Measurements from ENCODE around the gene NSG1.

NSG1 gene

DNA sequence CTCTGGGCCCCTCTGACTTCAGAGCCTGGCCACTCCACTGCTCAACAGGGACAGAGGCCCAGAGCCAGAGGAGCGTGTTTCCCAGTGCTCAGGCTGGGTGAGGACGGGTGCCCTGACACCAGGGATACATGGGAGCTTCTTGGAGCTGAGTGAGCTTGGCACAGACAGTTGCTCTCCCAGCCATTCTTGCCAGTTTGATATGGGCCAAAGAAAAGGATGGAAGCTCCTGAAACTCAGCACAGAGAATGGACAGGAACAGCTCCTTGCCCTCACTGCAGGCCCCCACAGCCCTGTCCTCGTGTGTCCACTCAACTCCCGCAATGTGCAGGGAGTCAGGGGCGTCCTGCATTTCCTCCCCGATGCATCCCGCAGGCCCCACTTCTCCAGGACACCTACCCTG is 38.8 kb downstream of the NSG1 start:
- TF ChIP-seq, protein P1, sequence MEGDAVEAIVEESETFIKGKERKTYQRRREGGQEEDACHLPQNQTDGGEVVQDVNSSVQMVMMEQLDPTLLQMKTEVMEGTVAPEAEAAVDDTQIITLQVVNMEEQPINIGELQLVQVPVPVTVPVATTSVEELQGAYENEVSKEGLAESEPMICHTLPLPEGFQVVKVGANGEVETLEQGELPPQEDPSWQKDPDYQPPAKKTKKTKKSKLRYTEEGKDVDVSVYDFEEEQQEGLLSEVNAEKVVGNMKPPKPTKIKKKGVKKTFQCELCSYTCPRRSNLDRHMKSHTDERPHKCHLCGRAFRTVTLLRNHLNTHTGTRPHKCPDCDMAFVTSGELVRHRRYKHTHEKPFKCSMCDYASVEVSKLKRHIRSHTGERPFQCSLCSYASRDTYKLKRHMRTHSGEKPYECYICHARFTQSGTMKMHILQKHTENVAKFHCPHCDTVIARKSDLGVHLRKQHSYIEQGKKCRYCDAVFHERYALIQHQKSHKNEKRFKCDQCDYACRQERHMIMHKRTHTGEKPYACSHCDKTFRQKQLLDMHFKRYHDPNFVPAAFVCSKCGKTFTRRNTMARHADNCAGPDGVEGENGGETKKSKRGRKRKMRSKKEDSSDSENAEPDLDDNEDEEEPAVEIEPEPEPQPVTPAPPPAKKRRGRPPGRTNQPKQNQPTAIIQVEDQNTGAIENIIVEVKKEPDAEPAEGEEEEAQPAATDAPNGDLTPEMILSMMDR (conservative IDR thresholded peaks at IDR 0.05; ENCODE audit: control insufficient read depth, insufficient read depth, low read depth, low read length): no peak
- H3K4me3 ChIP-seq (ENCODE audit: control insufficient read depth, low read depth, low read length): no peak overlapping the region
- no peak for DNase-seq (ENCODE audit: low read depth)

DNA sequence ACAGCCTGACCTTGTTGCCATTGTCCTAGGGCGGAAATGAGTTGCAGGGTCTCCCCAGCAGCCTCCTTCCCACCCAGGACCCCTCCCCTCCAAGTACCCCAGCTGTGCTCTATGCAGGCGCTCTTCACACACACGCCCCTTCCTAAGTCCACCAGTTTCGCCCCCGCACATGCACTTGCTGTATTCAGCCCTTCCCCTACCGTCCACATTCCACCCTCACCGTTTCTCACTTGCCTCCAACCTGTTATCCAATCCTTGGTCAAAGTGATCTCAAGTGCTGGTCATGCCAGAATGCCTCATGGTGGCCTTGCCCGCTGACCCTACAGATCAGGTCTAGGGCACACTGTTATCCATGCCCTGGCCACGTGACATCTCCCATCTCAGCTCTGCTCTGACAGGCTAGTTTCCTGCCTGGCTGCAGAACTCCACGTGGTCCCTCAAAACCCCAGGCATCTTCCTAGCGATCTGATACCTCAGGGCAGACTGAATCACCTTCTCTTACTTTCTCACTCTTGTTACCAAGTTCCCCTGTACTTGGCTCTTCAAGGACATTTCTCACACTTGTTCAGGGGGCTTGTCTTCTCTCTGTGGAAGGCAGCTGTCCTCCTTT is 39.7 kb downstream of the NSG1 start:
- no peak overlapping the region for H3K4me3 ChIP-seq (ENCODE audit: control insufficient read depth, low read depth, low read length)
- DNase-seq (ENCODE audit: low read depth): no peak
- TF ChIP-seq, protein P1 (conservative IDR thresholded peaks at IDR 0.05; ENCODE audit: control insufficient read depth, insufficient read depth, low read depth, low read length): no peak

DNA sequence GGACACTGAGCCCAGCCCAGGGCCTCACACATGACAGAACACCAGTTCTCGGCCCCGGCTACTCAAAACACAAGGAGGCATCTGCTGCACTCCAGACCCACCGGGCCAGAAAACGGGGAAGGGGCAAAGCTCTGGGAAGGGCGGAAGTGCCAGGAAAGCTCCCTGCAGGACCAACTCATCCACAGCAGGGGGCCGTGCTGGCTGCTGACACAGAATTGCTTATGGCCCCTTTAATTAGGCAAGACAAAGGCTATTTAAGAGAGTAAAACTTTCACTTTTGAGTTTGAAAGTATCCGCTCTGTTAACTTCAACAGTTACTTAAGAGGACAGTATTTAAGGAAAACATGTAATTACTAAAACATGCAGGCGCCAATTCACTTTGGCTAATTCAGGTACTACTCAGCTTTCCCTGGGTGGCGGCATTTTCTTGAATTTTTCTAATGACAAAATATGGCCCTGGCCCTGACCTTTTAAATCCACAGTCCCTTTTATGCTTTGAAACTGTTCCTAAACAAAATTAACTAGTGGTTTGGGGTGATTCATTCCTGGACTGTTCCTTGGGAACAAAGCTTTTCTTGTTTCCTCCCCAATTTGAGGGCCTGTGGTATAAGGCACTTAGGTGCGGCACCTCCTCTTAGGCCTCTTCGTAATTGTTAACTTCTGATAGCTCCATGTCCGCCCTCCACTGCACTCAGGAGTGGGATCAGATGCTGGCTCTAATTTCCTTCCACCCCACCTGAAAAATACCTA is 40.4 kb downstream of the NSG1 start:
- TF ChIP-seq, protein P1 (conservative IDR thresholded peaks at IDR 0.05; ENCODE audit: control insufficient read depth, insufficient read depth, low read depth, low read length): no peak
- H3K4me3 ChIP-seq (ENCODE audit: control insufficient read depth, low read depth, low read length): no peak overlapping the region
- DNase-seq (ENCODE audit: low read depth): no peak

DNA sequence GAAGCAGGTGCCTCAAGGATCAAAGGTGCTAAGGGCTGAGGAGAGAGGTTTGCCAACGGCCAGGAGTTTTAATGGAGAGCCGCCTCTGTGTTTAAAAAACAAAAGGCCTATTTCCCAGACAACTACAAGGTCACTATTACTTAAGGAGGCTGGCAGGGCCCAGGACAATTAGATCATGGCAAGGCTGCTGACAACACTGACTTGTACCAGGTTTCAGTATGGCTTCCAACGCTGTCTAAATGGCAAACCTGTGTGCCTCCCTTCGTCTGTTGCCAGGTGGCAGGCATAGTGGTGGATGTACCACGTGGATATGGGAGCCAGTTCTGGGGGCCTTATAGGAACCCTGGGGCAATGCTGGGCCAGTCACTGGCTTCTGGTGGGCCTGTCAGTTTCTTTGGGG is 41.0 kb downstream of the NSG1 start:
- TF ChIP-seq, protein P1 (conservative IDR thresholded peaks at IDR 0.05; ENCODE audit: control insufficient read depth, insufficient read depth, low read depth, low read length): no peak
- H3K4me3 ChIP-seq (ENCODE audit: control insufficient read depth, low read depth, low read length): no peak overlapping the region
- no peak for DNase-seq (ENCODE audit: low read depth)

DNA sequence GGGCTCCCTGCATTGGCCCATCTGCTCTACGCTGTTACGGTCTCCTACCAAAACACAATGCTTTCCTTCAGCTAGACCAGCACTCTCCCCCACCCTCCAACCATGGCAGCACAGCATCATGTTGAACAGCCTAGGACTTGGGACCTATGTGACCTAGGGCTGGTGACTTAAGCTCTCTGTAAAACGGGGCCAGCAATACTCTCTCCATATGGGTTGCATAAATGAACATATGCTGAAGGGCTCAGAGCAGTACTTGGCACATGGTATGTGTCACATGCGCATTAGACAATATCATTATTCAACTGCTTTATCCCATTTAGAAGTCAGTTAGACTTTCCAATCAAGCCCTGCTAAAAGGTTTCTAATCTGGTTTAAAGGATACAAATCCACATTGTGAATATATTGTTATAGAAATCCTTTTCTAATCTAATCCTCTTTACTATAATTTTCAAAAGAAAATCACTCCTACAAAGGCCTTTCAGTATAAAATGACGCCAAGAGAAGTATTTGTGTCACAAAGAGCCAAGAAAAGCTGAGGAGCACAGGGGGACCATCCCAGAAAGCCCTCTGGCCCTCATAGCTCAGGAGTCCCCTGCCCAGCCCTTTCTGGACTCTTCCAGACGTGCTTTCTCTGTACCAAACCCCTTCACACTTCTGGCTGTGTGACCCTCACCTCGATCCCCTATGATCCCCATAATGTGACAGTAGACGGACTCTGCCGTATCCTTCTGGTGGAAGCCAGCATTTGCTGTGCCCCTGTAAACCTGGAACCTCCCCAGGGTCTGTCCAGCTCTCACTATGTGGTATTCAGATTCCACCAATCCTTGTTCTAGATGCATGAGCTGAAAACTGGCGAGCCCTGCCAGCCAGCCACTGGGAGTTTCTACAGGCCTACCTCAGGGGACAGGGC is 42.3 kb downstream of the NSG1 start:
- no peak for DNase-seq (ENCODE audit: low read depth)
- H3K4me3 ChIP-seq (ENCODE audit: control insufficient read depth, low read depth, low read length): no peak overlapping the region
- TF ChIP-seq, protein P1 (conservative IDR thresholded peaks at IDR 0.05; ENCODE audit: control insufficient read depth, insufficient read depth, low read depth, low read length): no peak

DNA sequence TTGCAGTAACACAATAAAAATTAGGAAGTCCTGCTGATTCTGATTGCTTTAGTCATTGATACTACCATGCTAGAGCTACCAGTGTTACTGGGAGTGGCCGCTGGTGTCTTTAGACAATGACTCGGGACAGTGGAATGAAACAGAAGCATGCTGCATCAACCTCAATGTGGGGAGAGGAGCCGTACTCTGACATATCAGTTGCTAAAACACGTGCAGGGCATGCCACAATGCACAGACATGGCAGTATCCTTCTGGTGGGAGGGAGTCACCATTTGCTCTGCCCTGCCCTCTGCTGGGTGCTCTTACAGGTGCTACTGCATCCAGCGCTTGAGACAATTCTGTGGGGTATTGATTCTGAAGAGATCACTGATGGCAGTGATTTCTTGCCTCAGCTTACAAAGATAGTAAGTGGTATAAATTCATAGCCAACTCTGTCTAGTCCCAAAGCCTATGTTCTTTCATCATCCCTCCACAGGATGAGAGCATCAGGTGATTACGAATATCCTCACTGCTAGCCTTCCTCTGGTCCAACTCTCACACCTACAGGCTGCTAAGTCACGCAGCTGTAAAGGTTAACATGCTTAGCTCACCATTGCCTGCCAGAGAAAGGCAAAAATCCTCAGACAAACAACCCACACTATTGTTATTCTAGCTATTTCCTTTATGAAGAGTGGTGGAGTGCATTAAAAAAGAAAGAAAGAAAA is 43.7 kb downstream of the NSG1 start:
- no peak overlapping the region for H3K4me3 ChIP-seq (ENCODE audit: control insufficient read depth, low read depth, low read length)
- DNase-seq (ENCODE audit: low read depth): peak; percentile 90
- TF ChIP-seq, protein P1 (conservative IDR thresholded peaks at IDR 0.05; ENCODE audit: control insufficient read depth, insufficient read depth, low read depth, low read length): peak; percentile 90
